ENCODE measurements around the gene STAG1.

DNA sequence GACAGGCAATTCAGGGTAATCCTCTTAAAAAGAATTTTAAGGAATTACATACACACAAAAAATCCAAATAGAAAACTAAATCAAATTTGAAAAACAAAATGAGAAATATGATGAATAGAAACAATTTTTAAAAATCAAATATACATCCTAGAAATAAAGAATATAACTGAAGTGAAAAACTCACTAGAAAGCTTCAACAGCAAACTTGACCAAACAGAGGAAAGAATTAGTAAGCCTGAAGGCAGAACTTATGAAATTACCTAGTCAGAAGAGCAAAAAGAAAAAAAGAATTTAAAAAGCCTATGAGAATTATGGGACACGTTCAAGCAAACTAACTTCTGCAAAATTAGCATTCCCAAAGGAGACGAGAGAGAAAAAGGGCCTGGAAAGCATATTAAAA is 296.0 kb downstream of the STAG1 start:
- no peak for TF ChIP-seq CHD2 (IDR thresholded peaks at IDR 0.05; ENCODE audit: low read length, partially characterized antibody)
- no peak for TF ChIP-seq POLR2A (IDR thresholded peaks at IDR 0.05; ENCODE audit: low read length)
- TF ChIP-seq, protein P1, sequence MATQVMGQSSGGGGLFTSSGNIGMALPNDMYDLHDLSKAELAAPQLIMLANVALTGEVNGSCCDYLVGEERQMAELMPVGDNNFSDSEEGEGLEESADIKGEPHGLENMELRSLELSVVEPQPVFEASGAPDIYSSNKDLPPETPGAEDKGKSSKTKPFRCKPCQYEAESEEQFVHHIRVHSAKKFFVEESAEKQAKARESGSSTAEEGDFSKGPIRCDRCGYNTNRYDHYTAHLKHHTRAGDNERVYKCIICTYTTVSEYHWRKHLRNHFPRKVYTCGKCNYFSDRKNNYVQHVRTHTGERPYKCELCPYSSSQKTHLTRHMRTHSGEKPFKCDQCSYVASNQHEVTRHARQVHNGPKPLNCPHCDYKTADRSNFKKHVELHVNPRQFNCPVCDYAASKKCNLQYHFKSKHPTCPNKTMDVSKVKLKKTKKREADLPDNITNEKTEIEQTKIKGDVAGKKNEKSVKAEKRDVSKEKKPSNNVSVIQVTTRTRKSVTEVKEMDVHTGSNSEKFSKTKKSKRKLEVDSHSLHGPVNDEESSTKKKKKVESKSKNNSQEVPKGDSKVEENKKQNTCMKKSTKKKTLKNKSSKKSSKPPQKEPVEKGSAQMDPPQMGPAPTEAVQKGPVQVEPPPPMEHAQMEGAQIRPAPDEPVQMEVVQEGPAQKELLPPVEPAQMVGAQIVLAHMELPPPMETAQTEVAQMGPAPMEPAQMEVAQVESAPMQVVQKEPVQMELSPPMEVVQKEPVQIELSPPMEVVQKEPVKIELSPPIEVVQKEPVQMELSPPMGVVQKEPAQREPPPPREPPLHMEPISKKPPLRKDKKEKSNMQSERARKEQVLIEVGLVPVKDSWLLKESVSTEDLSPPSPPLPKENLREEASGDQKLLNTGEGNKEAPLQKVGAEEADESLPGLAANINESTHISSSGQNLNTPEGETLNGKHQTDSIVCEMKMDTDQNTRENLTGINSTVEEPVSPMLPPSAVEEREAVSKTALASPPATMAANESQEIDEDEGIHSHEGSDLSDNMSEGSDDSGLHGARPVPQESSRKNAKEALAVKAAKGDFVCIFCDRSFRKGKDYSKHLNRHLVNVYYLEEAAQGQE (IDR thresholded peaks at IDR 0.05): no peak
